ENCODE data around the gene DIAPH1.
"Not testable (repeated sequence)": the region's sequence is repeated elsewhere in the genome, so short reads cannot be mapped to it uniquely, and the experiment has no call there.

Gene DIAPH1

DNA sequence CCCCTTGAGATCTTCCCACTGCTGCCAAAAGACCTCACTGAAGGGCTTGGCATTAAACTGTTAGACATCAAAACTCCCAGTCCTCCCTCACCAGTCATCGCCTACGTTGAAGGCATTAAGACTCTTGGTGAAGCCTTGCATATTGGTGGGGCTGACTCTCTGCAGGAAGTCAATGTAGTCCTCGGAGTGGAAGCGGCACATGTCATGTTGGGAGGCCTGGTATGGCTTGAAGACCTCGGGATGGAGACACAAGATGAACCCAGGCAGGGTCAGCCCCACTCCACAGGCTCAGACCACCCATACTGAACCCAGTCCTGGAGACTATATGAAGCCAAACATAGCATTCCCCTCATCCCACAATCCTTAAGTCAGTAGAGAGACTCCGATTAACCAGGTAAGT, 15.9 kb upstream of the DIAPH1 start:
- Mint-ChIP-seq H3K9me3 (ENCODE audit: low read depth) (no peaks in the 10 kb centered on the region), H3K4me1 (ENCODE audit: low read depth) (peaks cover 43% of the 10 kb centered on the region), H3K27me3 (no peaks in the 10 kb centered on the region), H3K27ac (no peak overlapping the region), H3K36me3 (peaks cover 3% of the 10 kb centered on the region), H3K4me3 (peak overlapping the region; percentile 94)

DNA sequence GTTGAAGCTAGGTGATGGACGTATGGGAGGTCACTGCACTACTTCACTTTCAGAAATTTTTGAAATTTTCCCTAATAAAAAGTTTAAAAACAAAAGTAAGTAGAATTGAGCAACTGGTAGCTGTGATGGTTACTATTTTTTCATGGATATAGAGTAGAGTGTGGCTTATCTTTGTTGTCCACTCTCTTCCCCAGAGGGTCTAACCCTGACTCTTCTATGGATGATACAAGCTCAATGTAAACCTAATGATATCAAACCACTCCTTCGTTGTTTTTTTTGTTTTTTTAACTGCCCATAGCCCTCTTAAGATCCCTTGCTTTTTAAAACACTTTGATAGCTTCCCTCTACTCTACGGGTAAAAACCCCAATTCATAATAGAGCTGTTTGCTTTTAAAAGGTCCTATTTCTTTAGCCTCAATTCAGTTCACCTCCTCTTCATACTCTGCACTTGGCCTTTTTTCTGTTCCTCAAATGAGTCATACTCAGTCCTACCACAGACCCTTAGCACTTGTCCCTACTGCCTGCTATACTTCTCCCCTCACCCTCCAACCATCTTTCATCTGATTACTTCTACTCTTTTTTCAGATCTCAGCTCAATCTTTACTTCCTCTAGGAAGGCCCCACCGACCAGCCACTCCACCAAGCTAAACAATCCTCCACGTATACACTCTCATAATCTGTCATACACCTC, 15.2 kb upstream of the DIAPH1 start:
- Mint-ChIP-seq H3K36me3 (peaks cover 3% of the 10 kb centered on the region), H3K9me3 (ENCODE audit: low read depth) (no peaks in the 10 kb centered on the region), H3K4me3 (peak overlapping the region; percentile 28), H3K27me3 (no peaks in the 10 kb centered on the region), H3K4me1 (ENCODE audit: low read depth) (peaks cover 42% of the 10 kb centered on the region), H3K27ac (peak overlapping the region; percentile 48)

DNA sequence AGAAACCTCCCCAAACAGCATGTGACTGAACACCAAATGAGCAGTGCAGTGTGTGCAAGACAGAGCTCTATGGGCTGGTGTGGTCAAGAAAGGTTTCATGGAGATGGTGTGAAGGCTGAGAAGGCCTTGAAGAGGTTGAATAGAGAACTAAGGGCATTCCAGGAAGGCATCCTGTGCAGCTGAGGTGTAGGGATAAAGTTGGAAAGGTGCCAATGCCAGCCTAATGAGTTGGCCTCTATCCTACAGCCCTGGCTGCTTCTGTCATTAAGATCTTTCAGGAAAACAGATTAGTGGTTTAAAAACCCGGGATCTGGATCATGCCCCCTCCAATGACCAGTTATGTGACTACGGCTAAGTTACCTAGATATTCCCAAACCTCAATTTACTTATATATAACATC, 13.8 kb upstream of the DIAPH1 start:
- H3K27me3 Mint-ChIP-seq = no peaks in the 10 kb centered on the region
- H3K9me3 Mint-ChIP-seq (ENCODE audit: low read depth) = no peaks in the 10 kb centered on the region
- H3K4me3 Mint-ChIP-seq = no peak overlapping the region
- peaks cover 32% of the 10 kb centered on the region for H3K4me1 Mint-ChIP-seq (ENCODE audit: low read depth)
- no peak overlapping the region for H3K27ac Mint-ChIP-seq
- peaks cover 3% of the 10 kb centered on the region for H3K36me3 Mint-ChIP-seq

DNA sequence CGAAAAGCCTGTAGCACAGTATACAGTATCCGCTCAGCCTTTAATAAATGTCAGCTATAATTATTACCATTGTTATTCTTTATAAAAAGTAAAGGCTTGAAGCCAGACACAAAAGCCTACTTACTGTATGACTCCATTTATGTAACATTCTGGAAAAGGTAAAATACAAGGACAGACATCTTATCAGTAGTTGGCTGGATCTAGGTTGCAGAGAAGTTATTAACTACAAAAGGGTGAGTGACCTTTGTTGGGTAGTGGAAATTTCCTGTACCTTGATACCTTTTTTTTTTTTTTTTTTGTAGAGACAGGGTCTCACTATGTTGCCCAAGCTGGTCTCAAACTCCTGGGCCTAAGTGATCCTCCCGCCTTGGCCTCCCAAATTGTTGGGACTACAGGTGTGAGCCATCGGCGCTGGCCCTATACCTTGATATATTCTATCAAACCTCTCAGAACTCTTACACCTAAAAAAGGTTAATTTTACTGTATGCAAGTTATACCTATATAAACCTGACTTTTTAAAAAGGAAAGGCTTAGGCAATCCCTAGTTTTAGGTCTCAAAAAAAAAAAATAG, 11.9 kb upstream of the DIAPH1 start:
- Mint-ChIP-seq H3K4me1 (ENCODE audit: low read depth) (peaks cover 25% of the 10 kb centered on the region), H3K27ac (no peak overlapping the region), H3K9me3 (ENCODE audit: low read depth) (no peaks in the 10 kb centered on the region), H3K27me3 (no peaks in the 10 kb centered on the region), H3K4me3 (no peak overlapping the region), H3K36me3 (peaks cover 3% of the 10 kb centered on the region)

DNA sequence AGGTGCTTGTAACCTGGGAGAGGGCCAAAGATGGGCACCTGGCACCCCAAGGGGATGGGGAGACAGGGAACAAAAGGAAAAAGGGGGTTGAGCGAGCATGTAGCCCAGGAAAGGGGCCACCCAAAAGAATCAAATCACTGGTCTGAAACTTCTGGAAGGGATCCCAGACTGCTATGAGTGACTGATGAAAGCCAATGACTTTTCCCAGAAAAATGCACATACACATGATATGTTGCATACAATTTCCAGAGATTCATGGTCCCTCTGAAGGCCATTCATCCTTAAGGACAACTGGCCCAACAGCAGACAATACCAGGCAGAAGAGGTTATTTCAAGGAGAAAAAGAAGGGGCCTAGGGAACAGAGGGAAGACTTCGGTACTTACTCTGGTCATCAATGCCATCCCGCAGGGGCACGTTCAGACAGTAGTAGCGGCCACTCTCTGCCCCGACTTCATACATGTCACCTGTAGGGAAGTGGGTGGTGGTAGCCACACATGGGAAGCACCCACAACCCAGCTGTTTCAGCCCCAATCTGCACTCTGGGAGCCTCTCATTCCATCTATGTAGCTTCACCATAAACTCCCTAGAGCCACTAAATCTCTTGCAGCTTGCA, 9.5 kb upstream of the DIAPH1 start:
- Mint-ChIP-seq H3K36me3 (peaks cover 8% of the 10 kb centered on the region), H3K9me3 (ENCODE audit: low read depth) (no peaks in the 10 kb centered on the region), H3K27me3 (no peaks in the 10 kb centered on the region), H3K4me1 (ENCODE audit: low read depth) (peaks cover 15% of the 10 kb centered on the region), H3K4me3 (no peak overlapping the region), H3K27ac (no peak overlapping the region)

DNA sequence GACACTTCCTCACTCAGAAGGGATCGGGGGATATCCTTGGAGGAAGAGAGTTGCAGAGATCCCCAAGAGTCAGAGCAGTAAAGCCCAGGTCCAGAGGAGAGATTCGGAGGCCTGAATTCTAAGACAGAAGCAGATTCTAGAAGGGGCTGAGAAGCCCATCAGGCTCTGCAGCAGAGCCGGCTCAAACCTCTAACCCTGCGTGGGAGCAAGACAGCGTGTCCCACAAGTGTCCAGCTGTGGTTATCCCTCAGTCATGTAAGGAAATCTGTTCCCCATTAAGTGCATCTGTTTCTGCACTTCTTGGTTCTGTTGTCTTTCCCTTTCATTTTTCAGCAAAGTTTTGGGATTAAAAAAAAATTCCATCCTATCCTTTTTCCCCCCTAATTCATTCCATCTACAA, 4.8 kb upstream of the DIAPH1 start:
- Mint-ChIP-seq H3K9me3 (ENCODE audit: low read depth) (no peaks in the 10 kb centered on the region), H3K27me3 (no peaks in the 10 kb centered on the region), H3K27ac (peak overlapping the region; percentile 80), H3K36me3 (peaks cover 11% of the 10 kb centered on the region), H3K4me3 (peak overlapping the region; percentile 41), H3K4me1 (ENCODE audit: low read depth) (peaks cover 21% of the 10 kb centered on the region)

DNA sequence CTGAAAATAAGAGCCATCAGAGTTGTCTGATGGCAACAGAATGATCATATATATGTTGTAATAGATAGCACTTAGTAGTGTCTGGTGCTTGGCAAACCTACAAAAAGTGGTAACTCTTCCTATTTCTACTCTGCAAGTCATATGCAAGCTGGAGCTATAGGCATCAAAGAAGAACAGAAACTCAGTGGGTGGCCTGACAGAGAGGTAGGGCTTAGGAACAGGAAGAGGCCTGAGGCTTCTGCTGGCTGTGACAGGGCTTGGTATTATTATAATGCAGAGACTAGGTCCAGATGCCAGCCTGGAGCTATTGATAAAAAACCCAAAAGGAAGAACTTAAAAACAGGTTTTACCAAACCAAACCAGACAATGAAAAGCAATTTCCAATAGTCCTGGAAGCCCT, 4.4 kb upstream of the DIAPH1 start:
- Mint-ChIP-seq H3K9me3 (ENCODE audit: low read depth) (no peaks in the 10 kb centered on the region), H3K27ac (peak overlapping the region; percentile 80), H3K4me1 (ENCODE audit: low read depth) (peaks cover 21% of the 10 kb centered on the region), H3K36me3 (peaks cover 11% of the 10 kb centered on the region), H3K27me3 (no peaks in the 10 kb centered on the region), H3K4me3 (peak overlapping the region; percentile 41)

DNA sequence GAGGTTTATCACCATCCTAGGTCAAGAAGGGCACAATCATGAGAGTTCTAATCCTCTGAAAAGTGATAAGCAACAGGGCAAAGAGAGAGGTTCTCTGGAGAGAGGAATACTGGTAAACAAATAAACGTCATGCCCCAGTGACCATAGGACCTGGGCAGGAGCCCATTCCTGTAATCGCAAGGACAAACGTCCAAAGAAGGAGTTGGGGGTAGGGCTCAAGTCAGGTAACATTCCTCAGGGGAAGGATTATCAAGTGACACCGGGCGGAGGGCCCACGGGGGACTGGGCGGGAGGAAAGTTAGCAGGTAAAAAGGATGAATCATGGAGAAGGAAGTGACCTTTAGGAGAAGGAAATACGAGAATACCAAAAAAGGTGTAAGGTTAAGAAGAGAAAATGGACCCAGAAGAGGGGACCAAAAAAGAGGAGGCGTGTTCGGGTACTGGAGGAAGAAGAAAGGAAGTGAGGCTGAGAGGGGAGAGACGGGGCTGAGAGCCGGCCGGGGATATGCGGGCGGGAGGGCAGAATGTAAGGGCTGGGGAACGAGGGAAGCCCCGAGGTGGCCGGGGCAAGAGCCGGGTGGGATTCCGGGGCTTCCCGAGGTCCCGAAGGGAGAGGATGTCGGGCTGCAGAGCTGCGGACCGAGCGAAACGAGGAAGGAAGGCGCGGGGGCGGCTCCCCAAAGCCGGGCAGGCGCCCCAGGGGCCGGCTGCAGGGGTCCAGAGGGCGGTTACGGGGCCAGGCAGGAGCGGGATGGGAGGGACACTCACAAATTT, 583 bp downstream of the DIAPH1 start:
- H3K27me3 Mint-ChIP-seq = no peaks in the 10 kb centered on the region
- no peaks in the 10 kb centered on the region for H3K9me3 Mint-ChIP-seq (ENCODE audit: low read depth)
- peak overlapping the region; percentile 99 for H3K4me3 Mint-ChIP-seq
- H3K27ac Mint-ChIP-seq = peak overlapping the region; percentile 96
- H3K36me3 Mint-ChIP-seq = peaks cover 8% of the 10 kb centered on the region
- H3K4me1 Mint-ChIP-seq (ENCODE audit: low read depth) = peaks cover 53% of the 10 kb centered on the region

DNA sequence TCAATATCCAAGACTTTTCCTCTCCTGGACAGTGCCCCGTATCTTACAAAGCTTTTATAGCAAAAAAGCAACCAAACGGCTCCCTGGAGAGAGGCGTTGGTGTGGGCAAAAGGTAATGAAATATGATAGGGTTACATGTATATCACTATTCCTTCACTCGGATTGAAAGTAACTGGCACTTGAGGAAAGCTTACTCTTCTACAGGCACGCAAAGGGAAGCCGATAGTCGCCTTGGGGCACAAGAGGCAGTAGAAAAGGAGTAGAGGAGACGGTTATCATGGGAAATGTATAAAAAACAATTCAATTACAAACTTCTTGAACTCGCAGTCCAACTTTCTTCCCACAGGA, 1.1 kb downstream of the DIAPH1 start:
- no peaks in the 10 kb centered on the region for H3K9me3 Mint-ChIP-seq (ENCODE audit: low read depth)
- peak overlapping the region; percentile 96 for H3K27ac Mint-ChIP-seq
- H3K27me3 Mint-ChIP-seq = no peaks in the 10 kb centered on the region
- H3K4me3 Mint-ChIP-seq = peak overlapping the region; percentile 99
- H3K4me1 Mint-ChIP-seq (ENCODE audit: low read depth) = peaks cover 56% of the 10 kb centered on the region
- H3K36me3 Mint-ChIP-seq = peaks cover 6% of the 10 kb centered on the region

DNA sequence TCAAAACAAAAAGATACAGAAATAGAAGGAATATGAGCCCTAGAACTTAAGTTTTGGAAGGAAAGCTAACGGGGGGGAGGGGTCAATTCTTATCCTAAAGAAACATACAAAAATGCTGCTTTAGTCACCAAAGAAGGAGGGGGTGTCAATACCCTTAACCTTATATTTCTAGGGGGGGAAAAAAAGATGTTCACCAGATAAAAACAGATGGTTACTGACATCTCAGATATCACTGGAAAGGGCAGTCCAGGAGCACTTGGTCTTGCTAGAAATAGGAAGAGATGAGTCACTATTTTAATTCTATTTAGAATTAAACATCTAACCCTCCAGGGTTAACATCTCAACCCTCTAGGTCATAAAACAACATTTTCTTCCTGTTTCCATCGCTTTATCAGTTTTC, 1.7 kb downstream of the DIAPH1 start:
- H3K9me3 Mint-ChIP-seq (ENCODE audit: low read depth) = no peaks in the 10 kb centered on the region
- peak overlapping the region; percentile 99 for H3K4me3 Mint-ChIP-seq
- H3K27ac Mint-ChIP-seq = peak overlapping the region; percentile 96
- H3K36me3 Mint-ChIP-seq = peaks cover 6% of the 10 kb centered on the region
- no peaks in the 10 kb centered on the region for H3K27me3 Mint-ChIP-seq
- H3K4me1 Mint-ChIP-seq (ENCODE audit: low read depth) = peaks cover 61% of the 10 kb centered on the region

DNA sequence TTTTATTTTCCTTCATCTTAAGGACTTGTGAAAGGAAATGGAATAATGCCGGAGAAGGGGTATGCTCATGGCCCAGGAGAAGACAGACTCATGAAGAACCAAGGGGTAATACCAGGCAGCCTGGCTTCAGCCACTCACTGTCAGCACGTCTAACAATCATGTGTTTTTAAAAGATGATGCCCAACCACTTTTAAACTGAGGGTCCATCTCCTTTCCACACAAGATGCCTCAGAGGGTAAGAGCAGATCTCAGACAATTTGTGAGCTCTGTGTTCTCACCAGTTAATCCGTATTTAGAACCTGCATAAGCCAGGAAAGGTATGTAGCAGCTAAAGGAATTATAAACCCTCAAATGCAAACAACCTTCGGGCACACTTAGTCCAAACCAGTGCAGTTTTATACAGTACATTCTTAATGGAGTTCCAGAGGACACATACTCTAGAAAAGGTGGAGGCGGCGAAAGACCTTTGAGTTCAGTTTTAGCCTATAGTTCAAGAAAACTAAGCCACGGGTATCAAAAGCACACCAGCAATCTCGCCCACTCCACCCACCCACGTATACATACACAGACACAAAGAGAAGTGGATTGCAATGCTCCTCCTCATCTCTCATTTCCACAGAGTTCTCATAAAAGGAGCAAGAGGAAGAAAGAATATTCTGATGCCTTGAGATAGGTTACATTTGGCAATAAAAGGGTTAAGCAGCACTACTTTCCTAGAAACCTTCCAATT, 2.6 kb downstream of the DIAPH1 start:
- peak overlapping the region; percentile 99 for H3K4me3 Mint-ChIP-seq
- no peaks in the 10 kb centered on the region for H3K27me3 Mint-ChIP-seq
- H3K9me3 Mint-ChIP-seq (ENCODE audit: low read depth) = no peaks in the 10 kb centered on the region
- peaks cover 64% of the 10 kb centered on the region for H3K4me1 Mint-ChIP-seq (ENCODE audit: low read depth)
- peaks cover 10% of the 10 kb centered on the region for H3K36me3 Mint-ChIP-seq
- H3K27ac Mint-ChIP-seq = peak overlapping the region; percentile 96

DNA sequence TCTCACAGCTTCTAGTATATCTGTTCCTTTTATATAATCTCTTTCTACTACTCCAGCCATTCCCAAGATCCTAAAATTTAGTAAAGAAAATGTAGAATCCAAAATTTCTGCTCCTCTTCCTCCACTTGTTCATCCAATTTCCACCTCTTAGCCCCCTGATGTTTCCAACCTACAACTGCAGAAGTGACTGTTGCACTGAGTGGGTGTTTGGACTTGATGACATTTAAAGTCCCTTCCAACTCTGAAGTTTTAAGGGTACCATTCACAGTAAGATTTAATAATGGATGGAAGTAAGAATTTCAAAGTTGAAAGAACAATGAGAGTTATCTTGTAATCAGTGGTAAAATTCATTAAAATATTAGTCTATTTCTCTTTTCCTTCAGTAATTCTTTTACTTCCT, 5.5 kb downstream of the DIAPH1 start:
- no peaks in the 10 kb centered on the region for H3K9me3 Mint-ChIP-seq (ENCODE audit: low read depth)
- no peaks in the 10 kb centered on the region for H3K27me3 Mint-ChIP-seq
- peaks cover 13% of the 10 kb centered on the region for H3K36me3 Mint-ChIP-seq
- peak overlapping the region; percentile 35 for H3K27ac Mint-ChIP-seq
- H3K4me3 Mint-ChIP-seq = peak overlapping the region; percentile 69
- peaks cover 82% of the 10 kb centered on the region for H3K4me1 Mint-ChIP-seq (ENCODE audit: low read depth)

DNA sequence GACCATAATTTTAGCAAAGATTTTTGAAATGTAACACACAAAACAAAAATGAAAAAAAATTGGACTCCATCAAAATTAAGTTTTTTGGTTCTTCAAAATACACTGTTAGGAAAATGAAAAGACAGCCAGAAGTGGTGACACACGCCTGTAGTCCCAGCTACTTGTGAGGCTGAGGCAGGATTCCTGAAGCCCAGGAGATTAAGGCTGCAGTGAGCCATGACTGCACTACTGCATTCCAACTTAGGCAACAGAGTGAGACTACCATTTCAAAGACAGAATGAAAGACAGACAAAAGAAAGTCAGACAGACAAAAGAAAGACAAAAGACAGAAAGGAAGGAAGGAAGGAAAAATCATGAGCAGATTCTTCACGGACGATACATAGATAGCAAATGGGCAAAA, 7.5 kb downstream of the DIAPH1 start:
- peak overlapping the region; percentile 88 for H3K27ac Mint-ChIP-seq
- H3K36me3 Mint-ChIP-seq = peaks cover 16% of the 10 kb centered on the region
- no peaks in the 10 kb centered on the region for H3K27me3 Mint-ChIP-seq
- peaks cover 86% of the 10 kb centered on the region for H3K4me1 Mint-ChIP-seq (ENCODE audit: low read depth)
- peak overlapping the region; percentile 72 for H3K4me3 Mint-ChIP-seq
- H3K9me3 Mint-ChIP-seq (ENCODE audit: low read depth) = no peaks in the 10 kb centered on the region

DNA sequence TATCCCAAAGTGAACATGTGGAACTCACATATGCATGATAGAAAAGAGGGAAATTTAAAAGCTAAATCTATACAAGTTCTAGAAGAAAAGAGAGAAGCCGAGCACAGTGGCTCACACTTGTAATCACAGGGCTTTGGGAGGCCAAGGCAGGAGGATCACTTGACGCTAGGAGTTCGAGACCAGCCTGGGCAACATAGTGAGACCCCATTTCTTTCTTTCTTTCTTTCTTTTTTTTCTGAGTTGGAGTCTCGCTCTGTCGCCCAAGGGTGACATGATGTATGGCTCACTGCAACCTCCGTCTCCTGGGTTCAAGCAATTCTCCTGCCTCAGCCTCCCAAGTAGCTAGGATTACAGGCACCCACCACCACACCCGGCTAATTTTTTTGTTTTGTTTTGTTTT, 8.9 kb downstream of the DIAPH1 start:
- not testable (repeated sequence) for H3K27me3 Mint-ChIP-seq; H3K9me3 Mint-ChIP-seq (ENCODE audit: low read depth)
- Mint-ChIP-seq H3K27ac (peak overlapping the region; percentile 79), H3K36me3 (peaks cover 13% of the 10 kb centered on the region), H3K4me3 (peak overlapping the region; percentile 66), H3K4me1 (ENCODE audit: low read depth) (peaks cover 87% of the 10 kb centered on the region)

DNA sequence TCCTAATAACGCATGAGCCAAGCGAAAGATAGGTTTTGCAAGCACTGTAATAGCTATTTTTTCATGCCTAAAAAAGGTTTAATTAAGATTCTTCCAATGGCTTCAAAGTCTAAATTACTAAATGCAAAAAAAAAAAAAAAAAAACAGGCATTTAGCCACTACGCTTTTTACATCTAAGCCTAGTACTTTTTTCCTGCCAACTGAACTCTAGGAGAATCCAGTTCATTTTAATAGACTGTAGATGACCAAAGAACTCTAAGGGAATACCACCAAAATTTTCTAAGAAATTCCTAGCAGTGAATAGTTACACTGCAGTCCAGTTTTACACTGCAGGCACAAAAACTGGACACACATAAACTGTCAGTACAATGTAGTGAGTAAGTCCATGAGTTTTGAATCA, 9.8 kb downstream of the DIAPH1 start:
- peaks cover 13% of the 10 kb centered on the region for H3K36me3 Mint-ChIP-seq
- H3K9me3 Mint-ChIP-seq (ENCODE audit: low read depth) = no peaks in the 10 kb centered on the region
- H3K27me3 Mint-ChIP-seq = no peaks in the 10 kb centered on the region
- peaks cover 88% of the 10 kb centered on the region for H3K4me1 Mint-ChIP-seq (ENCODE audit: low read depth)
- no peak overlapping the region for H3K4me3 Mint-ChIP-seq
- peak overlapping the region; percentile 90 for H3K27ac Mint-ChIP-seq
